SK-N-SH (cell line): ENCODE measurements around the gene C1RL. TPM values are rescaled to one million over a fixed set of nuclear protein-coding genes. Genes with fewer than 3 reads are reported as not detected.

Experiments
- CTCF ChIA-PET: fragments of 300-600, 350-600 bp; formaldehyde crosslinking; extraction: SDS; loops from one replicate; lab custom pipeline; 2021; lab: Yijun Ruan, JAX
- POLR2A ChIA-PET: fragments of 350-600 bp; sonication (Branson Sonifier 250); formaldehyde crosslinking; extraction: SDS; loops from one replicate; lab custom pipeline; 2020; ENCODE audit warnings: antibody characterized with exemption, inconsistent platforms; lab: Yijun Ruan, JAX
- DNase-seq: peaks from one replicate; pipeline ENCODE4 v3.0.0; 2012
- H2AFZ ChIP-seq: fragments of 200-600 bp; sonication (generic); 2 replicates; pipeline ENCODE4 v1.8.1; 2016; ENCODE audit warnings: antibody characterized with exemption, mild to moderate bottlenecking, low read depth
- H3F3A ChIP-seq: fragments of 200-600 bp; sonication (generic); replicated peaks from 2 replicates; pipeline ENCODE3; 2016; ENCODE audit warnings: antibody characterized with exemption, mild to moderate bottlenecking; ENCODE audit not compliant: insufficient read depth
- H3K27ac ChIP-seq, 2 experiments: fragments of 200-500 bp in 1 of 2; fragments of 200-600 bp in 1 of 2; sonication (Bioruptor generic) in 1 of 2; sonication (generic), shearing (Covaris generic) in 1 of 2; 2 replicates each; pipeline versions ENCODE4 v1.5.1 to v1.6.1; 2014 to 2016; ENCODE audit warnings: low read depth in 2 of 2, inconsistent platforms in 1 of 2, low read length in 1 of 2, mild to moderate bottlenecking in 1 of 2, mixed read lengths in 1 of 2
- H3K27me3 ChIP-seq: fragments of 200-600 bp; sonication (generic), shearing (Covaris generic); 2 replicates; pipeline ENCODE4 v1.6.1; 2016; ENCODE audit warnings: mixed run types; ENCODE audit not compliant: insufficient read depth
- H3K36me3 ChIP-seq, 2 experiments: fragments of 200-500 bp in 1 of 2; fragments of 200-600 bp in 1 of 2; sonication (Bioruptor generic) in 1 of 2; sonication (generic) in 1 of 2; replicated peaks in 1 of 2; 2 replicates each; pipeline versions ENCODE3 to v1.5.1; 2014 to 2016; ENCODE audit warnings: low read length in 1 of 2, mild to moderate bottlenecking in 1 of 2; ENCODE audit not compliant: insufficient read depth in 2 of 2, control insufficient read depth in 1 of 2
- H3K4me1 ChIP-seq, 2 experiments: fragments of 200-500 bp in 1 of 2; fragments of 200-600 bp in 1 of 2; sonication (Bioruptor generic) in 1 of 2; sonication (generic), shearing (Covaris generic) in 1 of 2; 2 replicates each; pipeline versions ENCODE4 v1.5.1 to v1.6.1; 2014 to 2016; ENCODE audit warnings: low read depth in 1 of 2, low read length in 1 of 2, mixed run types in 1 of 2; ENCODE audit not compliant: insufficient read depth in 2 of 2, control insufficient read depth in 1 of 2
- H3K4me2 ChIP-seq: fragments of 200-600 bp; sonication (generic), shearing (Covaris generic); 2 replicates; pipeline ENCODE4 v1.6.1; 2017; ENCODE audit warnings: mixed run types
- H3K4me3 ChIP-seq, 2 experiments: fragments of 200-500 bp in 1 of 2; fragments of 200-600 bp in 1 of 2; sonication (Bioruptor generic) in 1 of 2; sonication (generic), shearing (Covaris generic) in 1 of 2; 2 replicates each; pipeline versions ENCODE4 v1.5.1 to v1.8.1; 2014 to 2016; ENCODE audit warnings: low read depth in 2 of 2, inconsistent platforms in 1 of 2, low read length in 1 of 2, mild to moderate bottlenecking in 1 of 2, mixed read lengths in 1 of 2, moderate library complexity in 1 of 2
- H3K79me2 ChIP-seq: fragments of 200-600 bp; sonication (generic); 2 replicates; pipeline ENCODE4 v1.8.1; 2017; ENCODE audit warnings: mild to moderate bottlenecking; ENCODE audit not compliant: insufficient read depth
- H3K9ac ChIP-seq: fragments of 200-600 bp; sonication (generic); 2 replicates; pipeline ENCODE4 v1.6.1; 2017; ENCODE audit warnings: mixed run types
- H3K9me2 ChIP-seq: fragments of 200-600 bp; sonication (generic); 2 replicates; pipeline ENCODE4 v1.6.1; 2017; ENCODE audit warnings: mixed run types
- H3K9me3 ChIP-seq: fragments of 200-600 bp; sonication (generic); 2 replicates; pipeline ENCODE4 v1.6.1; 2017; ENCODE audit warnings: mixed run types, mild to moderate bottlenecking, moderate library complexity
- H4K20me1 ChIP-seq: fragments of 200-600 bp; sonication (generic); 2 replicates; pipeline ENCODE4 v1.6.1; 2017; ENCODE audit warnings: mild to moderate bottlenecking, mixed run types; ENCODE audit not compliant: insufficient read depth
- ELF1 ChIP-seq: IDR thresholded peaks from 2 replicates; pipeline ENCODE4 v1.4.0; 2012
- EP300 ChIP-seq, 2 experiments: IDR thresholded peaks; 2 replicates each; pipeline versions ENCODE4 v1.4.0 to v1.6.1; 2012; ENCODE audit warnings: borderline replicate concordance in 1 of 2, low read depth in 1 of 2, low read length in 1 of 2
- EZH2phosphoT487 ChIP-seq: fragments of 200-600 bp; sonication (generic); IDR thresholded peaks from 2 replicates; pipeline ENCODE4 v1.6.1; 2017; ENCODE audit warnings: low read depth, mixed run types, mild to moderate bottlenecking, antibody characterized with exemption, moderate library complexity, borderline replicate concordance
- FOSL2 ChIP-seq: IDR thresholded peaks from 2 replicates; pipeline ENCODE4 v1.4.0; 2012; ENCODE audit warnings: low read depth, mild to moderate bottlenecking, moderate library complexity, borderline replicate concordance
- FOXJ3 ChIP-seq: sonication (generic); formaldehyde crosslinking; IDR thresholded peaks from 2 replicates; pipeline ENCODE4 v1.5.1; 2020; ENCODE audit warnings: mild to moderate bottlenecking, missing genetic modification reagents
- FOXM1 ChIP-seq: IDR thresholded peaks from 2 replicates; pipeline ENCODE4 v1.4.0; 2012; ENCODE audit warnings: low read depth, mild to moderate bottlenecking
- GATA2 ChIP-seq: sonication (generic); formaldehyde crosslinking; IDR thresholded peaks from 2 replicates; pipeline ENCODE4 v1.5.0; 2020; ENCODE audit warnings: mild to moderate bottlenecking, missing genetic modification reagents
- JUND ChIP-seq: IDR thresholded peaks from 2 replicates; pipeline ENCODE4 v1.4.0; 2012
- MXI1 ChIP-seq: IDR thresholded peaks from 2 replicates; pipeline ENCODE4 v1.6.1; 2012; ENCODE audit warnings: mild to moderate bottlenecking, low read depth, low read length, improper control_type of control experiment
- POLR2AphosphoS5 ChIP-seq: IDR thresholded peaks from 2 replicates; pipeline ENCODE4 v1.6.1; 2012; ENCODE audit warnings: low read depth, low read length
- RFX5 ChIP-seq: IDR thresholded peaks from 2 replicates; pipeline ENCODE4 v1.6.1; 2012; ENCODE audit warnings: mild to moderate bottlenecking, improper control_type of control experiment, low read length
- RXRA ChIP-seq: IDR thresholded peaks from 2 replicates; pipeline ENCODE4 v1.4.0; 2012; ENCODE audit warnings: low read depth, mild to moderate bottlenecking, borderline replicate concordance
- SIN3A ChIP-seq: IDR thresholded peaks from 2 replicates; pipeline ENCODE4 v1.6.1; 2012; ENCODE audit warnings: low read depth, mild to moderate bottlenecking, low read length, moderate library complexity, borderline replicate concordance
- SMC3 ChIP-seq: IDR thresholded peaks from 2 replicates; pipeline ENCODE4 v1.6.1; 2012; ENCODE audit warnings: low read depth, low read length, improper control_type of control experiment
- TCF12 ChIP-seq: IDR thresholded peaks from 2 replicates; pipeline ENCODE4 v1.4.0; 2012
- TEAD4 ChIP-seq: IDR thresholded peaks from 2 replicates; pipeline ENCODE4 v1.4.0; 2012; ENCODE audit warnings: mild to moderate bottlenecking, borderline replicate concordance; ENCODE audit not compliant: insufficient read depth
- YY1 ChIP-seq: IDR thresholded peaks from 2 replicates; pipeline ENCODE4 v1.4.0; 2012; ENCODE audit warnings: low read depth, mild to moderate bottlenecking
- WGBS: methylation state at CpG from one replicate; pipeline ENCODE4 v1.1.6; 2017; ENCODE audit warnings: low lambda C conversion rate; 5-methylcytosine and 5-hydroxymethylcytosine counted together
- polyA plus RNA-seq, 3 experiments: library from polyadenylated mRNA; depleted of rRNA; stranded (reverse); fragments of >200 nt; gene quantifications; 2 replicates each; pipeline ENCODE4 v1.2.3, GENCODE V29; 2012
- TF ChIP-seq, protein P1 (sequence below): fragments of 200-600 bp; sonication (generic); IDR thresholded peaks from 2 replicates; pipeline ENCODE4 v1.6.1; 2017; ENCODE audit warnings: antibody characterized with exemption, mild to moderate bottlenecking, moderate library complexity
- TF ChIP-seq, protein P2 (sequence below): IDR thresholded peaks from 2 replicates; pipeline ENCODE4 v1.4.0; 2012; ENCODE audit warnings: low read depth, borderline replicate concordance
- TF ChIP-seq, protein P3 (sequence below): IDR thresholded peaks from 2 replicates; pipeline ENCODE4 v1.4.0; 2012; ENCODE audit warnings: low read depth, borderline replicate concordance
- TF ChIP-seq, protein P4 (sequence below): IDR thresholded peaks from 2 replicates; pipeline ENCODE4; 2012

The C1RL gene
- polyA plus RNA-seq, 1 of the 3 experiments (the other 2 are of a cell fraction): 8.3 TPM

DNA sequence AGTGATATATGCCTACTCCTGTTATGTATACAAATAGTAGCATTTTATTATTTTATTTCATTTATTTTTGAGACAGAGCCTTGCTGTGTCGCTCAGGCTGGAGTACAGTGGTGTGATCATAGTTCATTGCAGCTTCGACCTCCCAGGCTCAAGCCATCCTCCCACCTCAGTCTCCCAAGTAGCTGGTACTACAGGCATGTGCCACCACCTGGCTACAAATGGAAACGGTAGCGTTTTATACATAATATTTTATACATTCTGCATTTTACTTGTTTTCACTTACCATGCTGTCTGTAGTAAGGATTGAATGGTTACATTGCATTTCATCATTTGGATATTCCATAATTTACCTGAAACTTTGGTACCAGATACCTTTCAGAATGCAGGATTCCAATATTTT, 30.9 kb downstream of the C1RL start:
- no peak overlapping the region for H3K27ac ChIP-seq
- TF ChIP-seq YY1: no peak
- no peak for TF ChIP-seq SIN3A
- no peak for TF ChIP-seq FOXJ3 (CRISPR knock-in tag)
- no peak for TF ChIP-seq SMC3
- TF ChIP-seq FOSL2: no peak
- TF ChIP-seq, protein P1, sequence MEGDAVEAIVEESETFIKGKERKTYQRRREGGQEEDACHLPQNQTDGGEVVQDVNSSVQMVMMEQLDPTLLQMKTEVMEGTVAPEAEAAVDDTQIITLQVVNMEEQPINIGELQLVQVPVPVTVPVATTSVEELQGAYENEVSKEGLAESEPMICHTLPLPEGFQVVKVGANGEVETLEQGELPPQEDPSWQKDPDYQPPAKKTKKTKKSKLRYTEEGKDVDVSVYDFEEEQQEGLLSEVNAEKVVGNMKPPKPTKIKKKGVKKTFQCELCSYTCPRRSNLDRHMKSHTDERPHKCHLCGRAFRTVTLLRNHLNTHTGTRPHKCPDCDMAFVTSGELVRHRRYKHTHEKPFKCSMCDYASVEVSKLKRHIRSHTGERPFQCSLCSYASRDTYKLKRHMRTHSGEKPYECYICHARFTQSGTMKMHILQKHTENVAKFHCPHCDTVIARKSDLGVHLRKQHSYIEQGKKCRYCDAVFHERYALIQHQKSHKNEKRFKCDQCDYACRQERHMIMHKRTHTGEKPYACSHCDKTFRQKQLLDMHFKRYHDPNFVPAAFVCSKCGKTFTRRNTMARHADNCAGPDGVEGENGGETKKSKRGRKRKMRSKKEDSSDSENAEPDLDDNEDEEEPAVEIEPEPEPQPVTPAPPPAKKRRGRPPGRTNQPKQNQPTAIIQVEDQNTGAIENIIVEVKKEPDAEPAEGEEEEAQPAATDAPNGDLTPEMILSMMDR: 0 out of 2 replicates have a peak, but pooled peaks have one; percentile 14

DNA sequence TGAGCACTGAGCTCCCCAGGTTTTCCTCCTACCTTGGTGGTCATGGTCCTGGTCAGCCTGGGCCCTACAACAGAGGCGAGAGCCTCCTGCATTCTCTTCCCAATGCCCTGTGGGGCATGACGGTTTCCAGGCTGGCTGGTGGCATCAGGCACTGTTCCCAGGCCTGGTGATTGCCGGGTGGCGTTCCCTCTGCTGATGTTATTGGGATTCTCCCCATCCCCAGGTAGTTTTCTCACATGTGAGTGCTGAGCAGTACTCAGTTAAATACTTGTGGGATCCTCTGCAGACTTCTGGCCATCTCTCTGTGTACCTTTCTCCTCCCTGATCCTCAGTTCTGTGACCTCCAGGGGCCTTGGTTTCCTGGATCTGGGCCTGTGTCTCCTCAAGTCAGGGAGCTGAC, 32.5 kb downstream of the C1RL start:
- 66% methylated on average over 4 of the region's 4 CpGs for WGBS
- no peaks in the 10 kb centered on the region for H3K9me3 ChIP-seq
- TF ChIP-seq EP300 (IDR thresholded peaks at IDR 0.05; ENCODE audit: borderline replicate concordance in 1 of 2, low read depth in 1 of 2, low read length in 1 of 2) (no peak), ELF1 (no peak), RXRA (no peak), FOXM1 (no peak), MXI1 (no peak), TCF12 (no peak), GATA2 (CRISPR knock-in tag) (no peak), FOXJ3 (CRISPR knock-in tag) (no peak), YY1 (no peak), EZH2phosphoT487 (no peak), SIN3A (no peak), TEAD4 (no peak), JUND (no peak), POLR2AphosphoS5 (no peak), RFX5 (no peak)
- TF ChIP-seq, protein P2, sequence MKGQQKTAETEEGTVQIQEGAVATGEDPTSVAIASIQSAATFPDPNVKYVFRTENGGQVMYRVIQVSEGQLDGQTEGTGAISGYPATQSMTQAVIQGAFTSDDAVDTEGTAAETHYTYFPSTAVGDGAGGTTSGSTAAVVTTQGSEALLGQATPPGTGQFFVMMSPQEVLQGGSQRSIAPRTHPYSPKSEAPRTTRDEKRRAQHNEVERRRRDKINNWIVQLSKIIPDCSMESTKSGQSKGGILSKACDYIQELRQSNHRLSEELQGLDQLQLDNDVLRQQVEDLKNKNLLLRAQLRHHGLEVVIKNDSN: no peak
- TF ChIP-seq, protein P3, sequence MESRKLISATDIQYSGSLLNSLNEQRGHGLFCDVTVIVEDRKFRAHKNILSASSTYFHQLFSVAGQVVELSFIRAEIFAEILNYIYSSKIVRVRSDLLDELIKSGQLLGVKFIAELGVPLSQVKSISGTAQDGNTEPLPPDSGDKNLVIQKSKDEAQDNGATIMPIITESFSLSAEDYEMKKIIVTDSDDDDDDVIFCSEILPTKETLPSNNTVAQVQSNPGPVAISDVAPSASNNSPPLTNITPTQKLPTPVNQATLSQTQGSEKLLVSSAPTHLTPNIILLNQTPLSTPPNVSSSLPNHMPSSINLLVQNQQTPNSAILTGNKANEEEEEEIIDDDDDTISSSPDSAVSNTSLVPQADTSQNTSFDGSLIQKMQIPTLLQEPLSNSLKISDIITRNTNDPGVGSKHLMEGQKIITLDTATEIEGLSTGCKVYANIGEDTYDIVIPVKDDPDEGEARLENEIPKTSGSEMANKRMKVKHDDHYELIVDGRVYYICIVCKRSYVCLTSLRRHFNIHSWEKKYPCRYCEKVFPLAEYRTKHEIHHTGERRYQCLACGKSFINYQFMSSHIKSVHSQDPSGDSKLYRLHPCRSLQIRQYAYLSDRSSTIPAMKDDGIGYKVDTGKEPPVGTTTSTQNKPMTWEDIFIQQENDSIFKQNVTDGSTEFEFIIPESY: no peak
- TF ChIP-seq, protein P4, sequence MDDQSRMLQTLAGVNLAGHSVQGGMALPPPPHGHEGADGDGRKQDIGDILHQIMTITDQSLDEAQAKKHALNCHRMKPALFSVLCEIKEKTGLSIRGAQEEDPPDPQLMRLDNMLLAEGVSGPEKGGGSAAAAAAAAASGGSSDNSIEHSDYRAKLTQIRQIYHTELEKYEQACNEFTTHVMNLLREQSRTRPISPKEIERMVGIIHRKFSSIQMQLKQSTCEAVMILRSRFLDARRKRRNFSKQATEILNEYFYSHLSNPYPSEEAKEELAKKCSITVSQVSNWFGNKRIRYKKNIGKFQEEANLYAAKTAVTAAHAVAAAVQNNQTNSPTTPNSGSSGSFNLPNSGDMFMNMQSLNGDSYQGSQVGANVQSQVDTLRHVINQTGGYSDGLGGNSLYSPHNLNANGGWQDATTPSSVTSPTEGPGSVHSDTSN: no peak

More for the DNA sequence above, 30.9 kb downstream of the C1RL start:
- no peak overlapping the region for H2AFZ ChIP-seq
- H3F3A ChIP-seq: peaks cover 7% of the 10 kb centered on the region
- H3K9me2 ChIP-seq: no peaks in the 10 kb centered on the region
- no peak overlapping the region for H3K9ac ChIP-seq
- H4K20me1 ChIP-seq: no peaks in the 10 kb centered on the region
- no peaks in the 10 kb centered on the region for H3K9me3 ChIP-seq
- no peaks in the 10 kb centered on the region for H3K36me3 ChIP-seq
- ChIA-PET POLR2A (no interaction called here), CTCF (interaction anchor here (0.6 to 1.9 kb wide), 2 partner anchors 10 kb away, joined by 3 to 5 read pairs; no protein-coding TSS in a partner anchor)
- H3K4me3 ChIP-seq: no peak overlapping the region
- peaks cover 0 to 3% of the 10 kb centered on the region in 2 experiments; a peak in 1 of 4 replicates for H3K4me1 ChIP-seq
- no peak for DNase-seq
- H3K4me2 ChIP-seq: no peak overlapping the region
- no peaks in the 10 kb centered on the region for H3K79me2 ChIP-seq
- H3K27me3 ChIP-seq: no peaks in the 10 kb centered on the region; the same call in 1 of the 2 replicates
- WGBS: 26% methylated on average over 4 of the region's 4 CpGs

More for the DNA sequence above, 32.5 kb downstream of the C1RL start:
- CTCF ChIA-PET: interaction anchor here (0.6 to 1.9 kb wide), 7 partner anchors 12 to 112 kb away, joined by 3 to 7 read pairs (median 3); no protein-coding TSS in a partner anchor
- Histone ChIP-seq H3K27me3 (peaks cover 9% of the 10 kb centered on the region; the same call in 1 of the 2 replicates), H3K9me2 (no peaks in the 10 kb centered on the region), H3F3A (peaks cover 7% of the 10 kb centered on the region), H3K4me1 (peaks cover 0 to 3% of the 10 kb centered on the region in 2 experiments; a peak in 1 of 4 replicates), H3K36me3 (no peaks in the 10 kb centered on the region), H3K4me3 (no peak overlapping the region), H3K27ac (no peak overlapping the region), H3K9ac (no peak overlapping the region), H4K20me1 (no peaks in the 10 kb centered on the region), H3K79me2 (no peaks in the 10 kb centered on the region), H3K4me2 (no peak overlapping the region), H2AFZ (no peak overlapping the region)
- POLR2A ChIA-PET: no interaction called here
- DNase-seq: no peak
